Prostate gland (tissue), 2 donors: ENCODE measurements around the gene ADNP. TPM values are rescaled to one million over a fixed set of nuclear protein-coding genes. Genes with fewer than 3 reads are reported as not detected.
A peak's percentile ranks its signal among the peaks of the same experiment; 100 is the strongest.
"Not testable (repeated sequence)": the region's sequence is repeated elsewhere in the genome, so short reads cannot be mapped to it uniquely, and the experiment has no call there.

Source experiments
- DNase-seq: peaks from one replicate; pipeline ENCODE4 v3.0.0-alpha.2; 2019; ENCODE audit warnings: low spot score
- H3K27ac ChIP-seq, 2 donors: fragments of 200-600 bp; sonication (generic); 2 replicates each; pipeline ENCODE4 v1.5.1; 2017 to 2019
- H3K27me3 ChIP-seq: fragments of 200-600 bp; sonication (generic); replicated peaks from 2 replicates; pipeline ENCODE4 v1.5.1; 2019; ENCODE audit not compliant: insufficient read depth
- H3K36me3 ChIP-seq, 2 donors: fragments of 200-600 bp; sonication (generic); 1 replicate in 1 of 2; 2 replicates in 1 of 2; pipeline versions ENCODE4 v1.5.1 to v1.8.1; 2017 to 2019
- H3K4me1 ChIP-seq: fragments of 200-600 bp; sonication (generic); replicated peaks from 2 replicates; pipeline ENCODE4 v1.5.1; 2019
- H3K4me3 ChIP-seq, 2 donors: fragments of 200-600 bp; sonication (generic); 2 replicates each; pipeline ENCODE4 v1.5.1; 2017 to 2019
- H3K9me3 ChIP-seq: fragments of 200-600 bp; sonication (generic); 2 replicates; pipeline ENCODE4 v1.5.1; 2017
- CTCF ChIP-seq, 4 experiments: fragments of 200-600 bp in 2 of 4; fragments of 450-650 bp in 2 of 4; sonication (generic) in 2 of 4; IDR thresholded peaks; 1 replicate in 3 of 4; 2 replicates in 1 of 4; pipeline ENCODE4 v1.5.1; 2016 to 2019; ENCODE audit warnings: antibody characterized with exemption in 4 of 4, mild to moderate bottlenecking in 2 of 4, moderate library complexity in 2 of 4
- POLR2A ChIP-seq: fragments of 450-650 bp; IDR thresholded peaks from one replicate; pipeline ENCODE4 v1.6.1; 2016; ENCODE audit warnings: antibody characterized with exemption, mild to moderate bottlenecking
- POLR2AphosphoS5 ChIP-seq: sonication (generic); formaldehyde crosslinking; IDR thresholded peaks from one replicate; pipeline ENCODE4 v1.6.1; 2017; ENCODE audit warnings: antibody characterized with exemption
- WGBS: methylation state at CpG from one replicate; pipeline ENCODE4 v1.1.5; 2018; 5-methylcytosine and 5-hydroxymethylcytosine counted together
- intact Hi-C: fragments of 100-400 bp; cut with DNase I; formaldehyde crosslinking; loops from one replicate; pipeline ENCODE4 v1.14.2; 2022
- total RNA-seq, 2 donors: library from RNA; depleted of rRNA; stranded (reverse); fragments of >200 nt; gene quantifications; one replicate each; pipeline ENCODE4 v1.1.0, GENCODE V29; 2016

ADNP gene
- 10 to 100 TPM; 46.8 to 84.7 TPM for total RNA-seq

GRCh38 chr20:50931306-50932015 lies at the start of gene ADNP:
Gene ADNP, minus strand, starts transcription at chr20:50931437. Its CDS starts 27,441 bp downstream, at chr20:50903996.
- Histone ChIP-seq H3K9me3 (no peaks in the 10 kb centered on the region), H3K4me1 (peaks cover 5% of the 10 kb centered on the region), H3K27ac (peak within 1 kb of the TSS; percentile 98), H3K36me3 (no peaks in the 10 kb centered on the region), H3K27me3 (no peaks in the 10 kb centered on the region), H3K4me3 (peak within 1 kb of the TSS; percentile 78 to 89)
- WGBS: 2% methylated on average over 30 of the region's 58 CpGs
- intact Hi-C loops: no loop called here
- DNase-seq: peak; percentile 88
- TF ChIP-seq POLR2AphosphoS5 (no peak), POLR2A (peak; percentile 54), CTCF (IDR thresholded peaks at IDR 0.05) (peak; percentile 63 to 96 (median 84))

GRCh38 chr20:50980071-50980681 lies 48.9 kb upstream of the ADNP start:
- intact Hi-C loops: loop anchor here (10.0 kb wide), 3 partner anchors 615 to 1105 kb away; no protein-coding TSS in a partner anchor
- Histone ChIP-seq H3K27me3 (no peaks in the 10 kb centered on the region), H3K4me3 (no peak overlapping the region), H3K27ac (no peak overlapping the region), H3K36me3 (no peaks in the 10 kb centered on the region), H3K4me1 (peaks cover 3% of the 10 kb centered on the region), H3K9me3 (no peaks in the 10 kb centered on the region)
- WGBS: 51% methylated on average over 8 of the region's 8 CpGs
- no peak for TF ChIP-seq CTCF (IDR thresholded peaks at IDR 0.05)
- no peak for TF ChIP-seq POLR2A
- TF ChIP-seq POLR2AphosphoS5: no peak
- DNase-seq: no peak

- H3K9me3 ChIP-seq, H3K27ac ChIP-seq, H3K36me3 ChIP-seq, H3K4me3 ChIP-seq, intact Hi-C loops, H3K27me3 ChIP-seq, DNase-seq, H3K4me1 ChIP-seq: not testable (repeated sequence)
- 89% methylated on average over 4 of the region's 4 CpGs for WGBS
Measured at GRCh38 chr20:50978533-50978932, 47.3 kb upstream of the ADNP start.

GRCh38 chr20:50977066-50978021 lies 46.1 kb upstream of the ADNP start:
- Histone ChIP-seq H3K4me3 (no peak overlapping the region), H3K36me3 (no peaks in the 10 kb centered on the region), H3K9me3 (no peaks in the 10 kb centered on the region), H3K27me3 (no peaks in the 10 kb centered on the region), H3K27ac (no peak overlapping the region), H3K4me1 (peaks cover 3% of the 10 kb centered on the region)
- 34% methylated on average over 20 of the region's 20 CpGs for WGBS
- TF ChIP-seq POLR2AphosphoS5 (no peak), POLR2A (no peak), CTCF (IDR thresholded peaks at IDR 0.05) (no peak)
- intact Hi-C loops: no loop called here
- DNase-seq: no peak

- H3K36me3 ChIP-seq: no peaks in the 10 kb centered on the region
- no peaks in the 10 kb centered on the region for H3K27me3 ChIP-seq
- WGBS: 92% methylated on average over 10 of the region's 10 CpGs
- H3K27ac ChIP-seq: no peak overlapping the region
- DNase-seq: no peak
- H3K9me3 ChIP-seq: no peaks in the 10 kb centered on the region
- intact Hi-C loops: no loop called here
- TF ChIP-seq CTCF (IDR thresholded peaks at IDR 0.05) (no peak), POLR2AphosphoS5 (no peak), POLR2A (no peak)
- no peak overlapping the region for H3K4me3 ChIP-seq
- H3K4me1 ChIP-seq: no peaks in the 10 kb centered on the region
Measured at GRCh38 chr20:50975701-50976330, 44.6 kb upstream of the ADNP start.
